Neuron (in vitro differentiated cells): ENCODE measurements around the gene PSMB10.
A peak's percentile ranks its signal among the peaks of the same experiment; 100 is the strongest.
"Not testable (repeated sequence)": the region's sequence is repeated elsewhere in the genome, so short reads cannot be mapped to it uniquely, and the experiment has no call there.

Source experiments
- H2AFZ ChIP-seq: one replicate; pipeline ENCODE4 v1.6.1; 2013; ENCODE audit warnings: low read depth, mild to moderate bottlenecking, inconsistent platforms, low read length, moderate library complexity
- H3K27me3 ChIP-seq: one replicate; pipeline ENCODE4 v1.6.1; 2013; ENCODE audit warnings: low read length; ENCODE audit not compliant: insufficient read depth
- H3K36me3 ChIP-seq: one replicate; pipeline ENCODE4 v1.6.1; 2013; ENCODE audit warnings: low read length; ENCODE audit not compliant: insufficient read depth
- H3K4me1 ChIP-seq: one replicate; pipeline ENCODE4 v1.6.1; 2013; ENCODE audit warnings: low read length; ENCODE audit not compliant: insufficient read depth
- H3K4me3 ChIP-seq: 2 replicates; pipeline ENCODE4 v1.5.1; 2013; ENCODE audit warnings: mild to moderate bottlenecking, low read length, moderate library complexity
- H3K9me3 ChIP-seq: one replicate; pipeline ENCODE4 v1.6.1; 2013; ENCODE audit warnings: low read length

Gene PSMB10

DNA sequence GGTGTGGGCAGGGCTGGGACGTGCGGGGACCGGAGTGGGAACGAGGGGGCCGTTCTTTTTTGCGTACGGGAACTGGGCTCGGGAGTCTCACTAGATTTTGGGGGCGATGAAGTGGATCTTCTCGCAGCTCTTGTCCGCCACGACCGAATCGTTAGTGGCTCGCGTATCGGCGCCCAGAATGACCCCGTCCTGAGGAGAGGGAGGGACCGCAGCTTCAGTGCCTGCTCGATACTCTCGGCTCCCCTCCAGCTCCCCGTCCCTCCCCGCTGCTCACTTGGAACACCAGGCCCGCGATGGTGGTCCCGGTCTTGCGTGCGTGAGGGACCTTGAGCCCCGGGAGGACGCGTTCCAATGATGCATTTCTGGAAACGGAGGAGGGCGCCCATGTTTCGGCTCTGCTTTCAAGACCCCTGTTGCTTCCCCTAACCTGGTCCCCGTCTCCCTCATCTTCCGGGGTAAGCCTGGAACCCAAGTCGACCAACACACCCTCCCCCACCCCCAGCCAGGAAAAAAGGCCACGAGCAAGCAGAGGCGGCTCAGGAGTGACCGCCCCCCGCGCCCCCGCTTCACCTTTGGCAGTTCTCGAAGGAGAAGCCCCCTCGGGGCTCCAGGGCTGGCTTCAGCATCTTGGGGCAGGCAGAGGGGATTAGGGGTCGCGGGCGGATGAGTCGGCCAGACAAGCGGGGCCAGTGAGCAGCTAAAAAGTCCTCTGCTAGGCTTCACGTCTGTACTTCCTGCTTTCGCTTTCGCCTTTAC is at the start of gene PSMB10:
PSMB10 (minus strand) TSS at position 727 of the 756 bp plus-strand sequence; CDS start at position 626, 101 bp downstream.
- no peaks in the 10 kb centered on the region for H3K27me3 ChIP-seq
- no peaks in the 10 kb centered on the region for H3K9me3 ChIP-seq
- H3K4me1 ChIP-seq: peaks cover 18% of the 10 kb centered on the region
- H2AFZ ChIP-seq: peak within 1 kb of the TSS; percentile 49
- H3K4me3 ChIP-seq: peak within 1 kb of the TSS; percentile 79
- peaks cover 7% of the 10 kb centered on the region for H3K36me3 ChIP-seq

DNA sequence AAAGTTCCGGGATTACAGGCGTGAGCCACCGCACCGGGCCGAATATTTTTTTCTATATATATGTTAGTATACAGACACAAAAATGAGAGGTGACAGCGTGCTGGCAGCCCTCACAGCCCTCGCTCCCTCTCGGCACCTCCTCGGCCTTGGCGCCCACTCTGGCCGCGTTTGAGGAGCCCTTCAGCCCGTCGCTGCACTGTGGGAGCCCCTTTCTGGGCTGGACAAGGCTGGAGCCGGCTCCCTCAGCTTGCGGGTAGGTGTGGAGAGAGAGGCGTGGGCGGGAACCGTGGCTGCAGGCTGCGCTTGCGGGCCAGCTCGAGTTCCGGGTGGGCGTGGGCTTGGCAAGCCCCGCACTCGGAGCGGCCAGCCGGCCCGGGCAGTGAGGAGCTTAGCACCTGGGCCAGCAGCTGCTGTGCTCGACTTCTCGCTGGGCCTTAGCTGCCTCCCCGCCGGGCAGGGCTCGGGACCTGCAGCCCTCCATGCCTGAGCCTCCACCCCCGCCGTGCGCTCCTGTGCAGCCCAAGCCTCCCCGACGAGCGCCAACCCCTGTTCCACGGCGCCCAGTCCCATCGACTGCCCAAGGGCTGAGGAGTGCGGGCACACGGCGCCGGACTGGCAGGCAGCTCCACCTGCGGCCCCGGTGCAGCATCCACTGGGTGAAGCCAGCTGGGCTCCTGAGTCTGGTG is 45.5 kb upstream of the PSMB10 start:
- no peaks in the 10 kb centered on the region for H3K4me1 ChIP-seq
- H3K27me3 ChIP-seq: peaks cover 2% of the 10 kb centered on the region
- peaks cover 2% of the 10 kb centered on the region for H3K9me3 ChIP-seq
- no peaks in the 10 kb centered on the region for H3K36me3 ChIP-seq
- H3K4me3 ChIP-seq: no peak overlapping the region
- no peak overlapping the region for H2AFZ ChIP-seq

DNA sequence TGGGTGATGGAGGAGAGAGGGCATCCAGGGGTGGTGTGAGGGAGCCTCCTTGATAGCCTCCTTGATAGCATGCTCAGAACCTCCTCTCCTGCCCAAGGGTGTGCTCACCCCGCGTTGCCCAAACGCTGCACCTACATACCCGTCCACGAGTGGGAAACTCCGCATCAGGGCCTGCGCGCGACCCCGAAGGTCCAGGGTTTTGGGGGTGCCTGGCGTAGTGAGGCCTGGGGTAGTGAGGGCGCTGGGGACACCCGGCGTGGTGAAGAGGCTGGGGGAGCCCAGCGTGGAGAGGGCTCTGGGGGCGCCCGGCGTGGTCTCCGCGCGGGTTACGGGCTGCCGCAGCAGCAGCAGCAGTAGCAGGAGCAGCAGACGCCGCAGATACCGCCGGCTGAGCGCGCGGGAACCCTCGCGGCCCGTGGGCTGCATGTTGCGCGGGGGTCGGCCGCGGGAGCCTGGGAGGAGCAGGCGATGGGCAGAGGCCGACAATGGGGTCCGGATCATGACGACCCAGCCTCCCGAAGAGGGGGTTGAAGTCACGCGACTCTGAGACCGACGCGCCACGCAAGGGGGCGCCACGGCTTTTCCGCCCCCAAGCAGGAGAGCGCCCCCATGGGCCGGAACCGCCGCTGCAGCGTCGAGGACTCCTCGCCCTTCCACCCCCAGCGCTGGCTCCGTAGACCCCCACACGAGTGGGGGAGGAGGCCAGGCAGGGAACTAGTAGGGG is 43.5 kb upstream of the PSMB10 start, which contains the start of gene DPEP3:
DPEP3 (minus strand) TSS at position 545 of the 724 bp plus-strand sequence; CDS start at position 426, 119 bp downstream.
- Histone ChIP-seq H2AFZ (no peak within 1 kb of the TSS), H3K4me3 (no peak within 1 kb of the TSS), H3K4me1 (no peaks in the 10 kb centered on the region), H3K36me3 (no peaks in the 10 kb centered on the region), H3K9me3 (peaks cover 2% of the 10 kb centered on the region), H3K27me3 (peaks cover 5% of the 10 kb centered on the region)

DNA sequence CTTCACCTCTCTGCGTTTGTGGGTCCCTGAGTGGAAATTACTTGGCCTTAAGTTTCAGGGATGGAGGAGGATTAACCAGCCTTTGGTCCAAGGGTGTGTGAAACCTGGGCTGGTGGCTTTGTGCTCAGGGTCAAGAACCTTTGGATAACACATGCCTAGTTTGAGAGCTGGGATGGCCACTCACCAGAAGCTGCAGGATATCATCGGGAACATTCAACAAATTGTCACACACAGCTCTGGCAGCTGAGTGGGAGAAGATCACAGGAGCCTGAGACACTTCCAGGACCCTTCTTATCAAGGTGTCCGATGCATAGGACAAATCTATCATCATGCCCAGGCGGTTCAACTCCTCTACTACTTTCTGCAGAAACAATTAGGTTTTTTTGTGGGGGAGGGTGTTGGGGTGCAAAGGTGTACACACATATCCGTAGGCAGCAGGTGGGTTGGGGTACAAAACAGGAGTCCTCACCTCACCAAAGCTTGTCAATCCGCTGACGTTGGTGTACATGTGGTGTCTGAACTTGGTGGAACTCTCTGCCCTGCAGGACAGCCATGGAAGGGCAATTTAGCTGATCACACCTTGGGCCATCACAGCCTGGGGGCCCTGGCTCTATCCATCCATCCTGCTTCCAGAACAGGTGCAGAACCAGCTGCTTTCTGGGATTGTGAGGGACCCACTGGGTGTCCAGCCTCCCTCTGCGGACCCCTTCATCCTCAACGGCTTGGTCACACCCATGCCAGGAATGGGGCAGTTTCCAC is 41.0 kb upstream of the PSMB10 start:
- H3K9me3 ChIP-seq: peaks cover 2% of the 10 kb centered on the region
- no peak overlapping the region for H3K4me3 ChIP-seq
- H3K27me3 ChIP-seq: peaks cover 5% of the 10 kb centered on the region
- H3K4me1 ChIP-seq: no peaks in the 10 kb centered on the region
- H3K36me3 ChIP-seq: no peaks in the 10 kb centered on the region
- H2AFZ ChIP-seq: no peak overlapping the region

DNA sequence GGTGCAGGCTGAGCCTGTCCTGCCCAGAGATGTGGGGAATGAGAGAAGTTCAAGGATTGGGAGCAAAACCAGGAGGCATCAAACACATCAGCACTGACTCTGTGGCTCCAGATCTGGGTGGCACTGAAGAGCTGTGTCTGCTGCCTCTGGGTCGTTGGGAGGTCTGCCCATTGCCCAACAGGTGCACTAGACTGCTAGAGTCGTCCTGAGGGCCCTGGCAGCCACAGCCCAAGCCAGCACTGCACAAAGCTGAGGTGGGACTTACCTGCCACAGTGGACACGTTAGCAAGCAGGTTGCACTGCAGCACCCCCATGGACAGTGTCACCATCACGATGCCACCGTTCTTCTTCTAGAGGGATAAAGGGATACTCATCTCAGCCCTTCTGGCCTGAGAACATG is 40.4 kb upstream of the PSMB10 start:
- Histone ChIP-seq H3K36me3 (no peaks in the 10 kb centered on the region), H2AFZ (no peak overlapping the region), H3K9me3 (peaks cover 2% of the 10 kb centered on the region), H3K4me3 (no peak overlapping the region), H3K27me3 (peaks cover 5% of the 10 kb centered on the region), H3K4me1 (no peaks in the 10 kb centered on the region)

DNA sequence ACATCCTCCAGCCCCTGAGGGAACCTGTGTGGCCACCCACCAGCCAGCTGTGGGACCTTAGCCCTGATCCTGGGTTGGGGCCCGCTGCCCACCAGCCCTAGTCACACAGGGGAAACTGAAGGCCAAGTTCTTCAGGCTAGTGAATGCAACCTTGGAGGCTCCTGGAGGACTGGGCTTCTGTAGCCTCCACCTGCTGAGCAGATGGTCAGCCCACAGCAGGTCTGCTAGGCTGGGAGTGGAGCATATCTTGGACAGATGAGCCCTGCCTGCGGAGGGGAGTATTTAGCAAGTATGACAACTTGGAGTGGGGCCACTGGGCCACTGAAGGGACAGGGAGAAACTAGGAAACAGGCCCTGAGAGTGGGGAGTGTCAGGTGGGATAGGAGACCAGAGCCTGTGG is 39.6 kb upstream of the PSMB10 start:
- no peaks in the 10 kb centered on the region for H3K36me3 ChIP-seq
- H3K4me1 ChIP-seq: no peaks in the 10 kb centered on the region
- no peak overlapping the region for H2AFZ ChIP-seq
- no peak overlapping the region for H3K4me3 ChIP-seq
- peaks cover 2% of the 10 kb centered on the region for H3K9me3 ChIP-seq
- peaks cover 5% of the 10 kb centered on the region for H3K27me3 ChIP-seq

DNA sequence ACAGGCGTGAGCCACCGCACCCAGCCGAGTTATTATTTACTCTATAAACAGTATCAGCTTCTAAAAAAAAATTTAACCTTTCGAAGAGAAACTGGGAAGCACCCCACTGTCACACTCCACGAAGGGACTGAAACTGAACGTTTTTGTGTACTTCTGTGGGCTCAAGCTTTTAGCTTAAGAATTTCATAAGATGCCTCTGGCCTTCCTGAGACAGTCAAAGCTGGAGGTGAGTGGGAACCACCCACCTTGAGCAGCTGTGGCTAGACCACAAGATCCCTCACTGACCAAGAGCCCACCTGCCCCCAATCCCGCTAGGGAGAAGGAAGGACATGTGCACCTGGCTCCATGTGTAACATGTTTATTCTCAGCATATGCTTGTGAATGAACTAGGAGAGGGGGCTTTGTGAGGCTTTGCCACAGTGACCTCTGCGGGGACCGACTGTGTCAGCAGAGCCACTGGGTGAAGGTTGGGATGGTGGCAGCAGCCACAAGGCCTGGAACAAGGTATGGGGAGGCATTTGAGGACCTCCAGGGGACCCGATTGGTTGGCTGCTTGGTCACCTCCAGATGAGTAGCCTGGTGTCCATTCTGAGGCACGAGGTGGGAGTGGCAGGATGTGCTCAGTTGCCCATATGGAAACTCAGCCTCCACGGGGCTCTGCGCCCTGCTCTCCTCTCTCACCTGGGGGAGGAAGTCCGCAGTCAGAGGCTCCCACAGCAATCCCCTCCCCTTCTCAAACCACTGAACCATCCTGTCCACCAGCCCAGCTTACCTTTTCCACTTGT is 38.9 kb upstream of the PSMB10 start:
- Histone ChIP-seq H3K36me3 (no peaks in the 10 kb centered on the region), H3K9me3 (peaks cover 2% of the 10 kb centered on the region), H3K27me3 (peaks cover 5% of the 10 kb centered on the region), H2AFZ (no peak overlapping the region), H3K4me3 (no peak overlapping the region), H3K4me1 (no peaks in the 10 kb centered on the region)

DNA sequence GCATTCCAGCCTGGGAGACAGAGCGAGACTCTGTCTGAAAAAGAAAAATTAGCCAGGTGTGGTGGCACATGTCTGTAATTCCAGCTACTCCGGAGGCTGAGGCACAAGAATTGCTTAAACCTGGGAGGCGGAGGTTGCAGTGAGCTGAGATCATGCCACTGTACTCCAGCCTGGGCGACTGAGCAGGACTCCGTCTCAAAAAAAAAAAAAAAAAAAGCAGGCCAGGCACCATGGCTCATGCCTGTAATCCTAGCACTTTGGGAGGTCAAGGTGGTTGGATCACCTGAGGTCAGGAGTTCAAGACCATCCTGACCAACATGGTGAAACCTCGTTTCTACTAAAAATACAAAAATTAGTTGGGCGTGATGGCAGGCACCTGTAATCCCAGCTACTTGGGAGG is 35.6 kb upstream of the PSMB10 start:
- H3K9me3 ChIP-seq, H3K4me3 ChIP-seq, H3K36me3 ChIP-seq, H3K27me3 ChIP-seq, H2AFZ ChIP-seq, H3K4me1 ChIP-seq: not testable (repeated sequence)

DNA sequence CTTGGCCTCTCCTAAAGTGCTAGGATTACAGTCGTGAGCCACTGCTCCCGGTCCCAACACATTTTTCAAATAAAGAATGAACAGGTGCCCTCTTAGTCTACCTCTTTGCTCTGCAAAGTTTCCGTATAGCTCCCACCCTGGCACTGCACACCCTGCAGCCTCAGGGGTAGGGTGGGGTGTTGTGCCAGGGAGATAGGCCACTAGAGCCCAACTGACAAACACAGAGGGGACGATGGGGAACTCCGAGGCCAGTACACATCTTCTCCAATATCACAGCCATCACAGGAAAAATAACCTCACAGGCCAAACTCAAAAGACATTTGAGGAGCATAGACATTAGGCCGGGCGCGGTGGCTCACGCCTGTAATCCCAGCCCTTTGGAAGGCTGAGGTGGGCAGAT is 34.5 kb upstream of the PSMB10 start:
- no peak overlapping the region for H2AFZ ChIP-seq
- peaks cover 20% of the 10 kb centered on the region for H3K4me1 ChIP-seq

DNA sequence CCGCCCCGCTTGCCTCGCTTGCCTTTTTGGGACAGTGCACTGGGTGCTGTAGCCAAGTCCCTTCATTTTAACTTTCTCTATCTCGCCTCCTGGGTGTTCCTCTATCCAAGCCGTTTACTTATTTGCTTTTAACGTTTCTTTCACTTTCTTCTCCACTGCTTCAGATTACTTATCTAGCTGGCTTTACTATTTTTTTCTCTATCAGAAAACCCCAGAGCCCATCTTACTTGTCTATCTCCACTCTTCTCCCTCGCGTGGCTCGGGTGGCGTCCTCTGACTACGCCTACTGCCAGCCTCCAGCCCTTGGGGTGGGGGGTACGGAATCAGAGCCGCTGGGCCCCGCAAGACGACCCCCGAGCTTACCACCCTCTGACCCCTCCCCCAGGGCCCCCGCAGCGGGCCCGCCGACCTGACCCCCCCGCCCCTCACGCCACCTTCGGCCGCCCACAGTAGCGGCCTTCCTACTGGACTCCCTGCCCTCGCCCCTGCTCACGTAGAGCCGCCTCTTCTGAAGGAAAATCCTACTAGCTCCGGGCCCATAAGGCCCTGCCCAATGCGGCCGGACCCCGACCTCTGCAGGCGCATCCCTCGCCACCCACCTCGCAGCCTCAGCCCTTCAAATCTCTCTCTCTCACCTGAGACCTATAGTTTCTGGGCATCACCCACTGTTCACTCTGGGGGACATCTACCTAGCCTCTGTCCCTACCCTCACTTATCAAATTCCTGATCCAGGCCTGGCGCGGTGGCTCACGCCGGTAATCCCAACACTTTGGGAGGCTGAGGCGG is 32.8 kb upstream of the PSMB10 start:
- Histone ChIP-seq H3K4me3 (peak overlapping the region; percentile 56), H3K36me3 (no peaks in the 10 kb centered on the region), H2AFZ (peak overlapping the region; percentile 53), H3K27me3 (no peaks in the 10 kb centered on the region), H3K4me1 (peaks cover 23% of the 10 kb centered on the region), H3K9me3 (no peaks in the 10 kb centered on the region)

More for the DNA sequence above, 34.5 kb upstream of the PSMB10 start:
- Histone ChIP-seq H3K36me3 (no peaks in the 10 kb centered on the region), H3K4me3 (no peak overlapping the region), H3K27me3 (no peaks in the 10 kb centered on the region), H3K9me3 (no peaks in the 10 kb centered on the region)

DNA sequence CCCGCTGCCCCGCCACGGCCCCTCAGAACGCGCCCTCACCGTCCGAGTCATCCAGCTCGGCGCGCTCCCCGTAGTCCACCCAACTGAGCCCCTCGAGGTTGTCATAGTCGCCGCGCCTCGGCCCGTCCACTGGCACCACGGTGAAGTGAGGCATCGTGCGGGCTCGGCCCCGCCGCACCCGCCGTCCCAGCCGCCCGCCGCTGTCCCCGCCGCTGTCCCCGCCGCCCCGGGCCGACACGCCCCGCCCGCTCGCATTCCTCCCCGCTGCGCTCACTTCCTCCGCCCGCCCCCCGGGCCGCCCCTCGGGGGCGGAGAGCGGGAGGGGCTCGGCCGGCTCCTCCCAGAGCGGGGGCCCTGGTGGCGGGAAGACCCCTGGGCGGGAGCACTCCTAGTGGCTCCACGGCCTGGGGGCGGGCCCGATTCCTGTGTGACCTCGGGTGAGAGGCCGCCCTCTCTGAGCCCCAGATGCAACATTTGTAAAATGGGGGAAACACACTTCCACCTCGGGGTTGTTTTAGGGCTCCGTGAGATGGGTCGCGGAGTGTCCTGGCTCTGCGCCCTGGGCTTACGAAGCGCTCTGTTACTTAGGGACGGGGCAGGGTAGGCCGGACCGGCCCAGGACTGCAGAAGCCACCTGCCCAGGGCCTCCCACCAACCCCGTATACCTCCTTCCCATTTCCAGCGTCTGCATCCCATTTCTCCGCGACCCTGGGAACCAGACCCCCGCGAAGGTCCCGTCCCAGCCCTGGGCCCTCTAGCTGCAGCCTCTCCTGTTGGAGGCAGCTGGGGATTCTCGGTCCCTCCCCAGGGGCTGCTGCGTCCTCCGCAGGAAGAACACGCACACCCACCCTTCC is 32.0 kb upstream of the PSMB10 start, which contains the start of gene SLC12A4:
SLC12A4 (minus strand) TSS at position 238 of the 854 bp plus-strand sequence; CDS start at position 154, 84 bp downstream.
- H2AFZ ChIP-seq: peak within 1 kb of the TSS; percentile 53
- H3K36me3 ChIP-seq: no peaks in the 10 kb centered on the region
- peak within 1 kb of the TSS; percentile 56 for H3K4me3 ChIP-seq

More for the DNA sequence above, 32.0 kb upstream of the PSMB10 start, which contains the start of gene SLC12A4:
- Histone ChIP-seq H3K9me3 (no peaks in the 10 kb centered on the region), H3K27me3 (no peaks in the 10 kb centered on the region), H3K4me1 (peaks cover 23% of the 10 kb centered on the region)
